Measurements from ENCODE around the gene CFAP57.

The CFAP57 gene

DNA sequence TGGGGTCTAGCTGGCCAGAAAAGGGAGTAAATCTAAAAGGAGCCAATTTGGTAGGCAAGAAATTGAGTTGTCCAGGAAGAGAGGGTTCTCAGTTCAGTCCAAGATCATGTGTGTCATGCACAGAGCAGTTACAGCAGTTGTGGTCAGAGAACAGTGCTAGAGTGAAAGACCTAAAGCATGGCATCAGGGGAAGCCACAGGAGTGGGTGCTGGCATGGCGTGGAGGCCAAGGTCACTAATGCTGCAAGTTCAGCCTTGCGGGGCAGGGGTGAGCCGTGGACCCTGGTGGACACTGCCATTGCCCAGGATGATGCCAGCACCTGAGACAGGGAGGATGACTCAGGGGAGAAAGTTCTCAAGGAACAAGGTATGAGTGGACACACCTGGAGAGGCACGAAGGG lies 81.0 kb downstream of the CFAP57 start:
- CTCF ChIA-PET: interaction anchor here (0.7 kb wide), 1 partner anchor 153 kb away, joined by 3 read pairs; no protein-coding TSS in a partner anchor
- H3K27ac ChIP-seq: no peak overlapping the region
- DNase-seq (ENCODE audit: low spot score): no peak
- POLR2A ChIA-PET (ENCODE audit: low non-redundant PET): no interaction called here
- no peak for TF ChIP-seq CTCF (conservative IDR thresholded peaks at IDR 0.05; ENCODE audit: low read depth)

DNA sequence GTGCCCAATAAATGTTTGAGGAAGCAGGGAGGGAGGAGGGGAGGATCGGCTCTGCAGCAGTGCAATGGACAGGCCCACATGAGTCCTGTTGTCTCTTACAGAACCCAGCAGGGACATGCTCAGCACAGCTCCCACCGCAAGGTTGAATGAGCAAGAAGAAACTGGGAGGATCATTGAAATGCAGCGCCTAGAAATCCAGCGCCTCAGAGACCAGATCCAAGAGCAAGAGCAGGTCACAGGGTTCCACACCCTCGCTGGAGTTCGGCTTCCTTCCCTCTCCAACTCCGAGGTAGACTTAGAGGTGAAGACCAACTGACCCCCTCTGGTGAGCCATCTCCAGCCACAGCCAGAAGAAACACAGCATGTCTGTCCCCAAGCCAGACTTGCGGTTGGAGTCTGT lies 81.7 kb downstream of the CFAP57 start:
- no peak overlapping the region for H3K27ac ChIP-seq
- ChIA-PET POLR2A (ENCODE audit: low non-redundant PET) (no interaction called here), CTCF (interaction anchor here (0.7 kb wide), 1 partner anchor 153 kb away, joined by 3 read pairs; no protein-coding TSS in a partner anchor)
- TF ChIP-seq CTCF (conservative IDR thresholded peaks at IDR 0.05; ENCODE audit: low read depth): no peak
- DNase-seq (ENCODE audit: low spot score): no peak

GRCh38 chr1:43255438-43256210 lies 83.5 kb downstream of the CFAP57 start:
- CTCF ChIA-PET: interaction anchor here (0.6 to 0.8 kb wide), 2 partner anchors 13 to 30 kb away, joined by 3 to 4 read pairs; no protein-coding TSS in a partner anchor
- DNase-seq (ENCODE audit: low spot score): no peak

GRCh38 chr1:43256675-43257570 lies 84.8 kb downstream of the CFAP57 start:
- ChIA-PET POLR2A (ENCODE audit: low non-redundant PET) (no interaction called here), CTCF (interaction anchor here (0.5 kb wide), 1 partner anchor 14 kb away, joined by 4 read pairs; no protein-coding TSS in a partner anchor)
- DNase-seq (ENCODE audit: low spot score): no peak
- no peak overlapping the region for H3K27ac ChIP-seq
- TF ChIP-seq CTCF (conservative IDR thresholded peaks at IDR 0.05; ENCODE audit: low read depth): no peak

More at GRCh38 chr1:43255438-43256210, 83.5 kb downstream of the CFAP57 start:
- no peak for TF ChIP-seq CTCF (conservative IDR thresholded peaks at IDR 0.05; ENCODE audit: low read depth)
- no peak overlapping the region for H3K27ac ChIP-seq
- POLR2A ChIA-PET (ENCODE audit: low non-redundant PET): no interaction called here

- ChIA-PET CTCF (no interaction called here), POLR2A (ENCODE audit: low non-redundant PET) (no interaction called here)
- DNase-seq (ENCODE audit: low spot score): no peak
- H3K27ac ChIP-seq: no peak overlapping the region
- no peak for TF ChIP-seq CTCF (conservative IDR thresholded peaks at IDR 0.05; ENCODE audit: low read depth)
These were observed 86.2 kb downstream of the CFAP57 start for GRCh38 chr1:43258370-43258769.

GRCh38 chr1:43265431-43265830 lies 93.3 kb downstream of the CFAP57 start:
- POLR2A ChIA-PET (ENCODE audit: low non-redundant PET): no interaction called here
- no peak overlapping the region for H3K27ac ChIP-seq
- DNase-seq (ENCODE audit: low spot score): no peak
- CTCF ChIA-PET: no interaction called here
- TF ChIP-seq CTCF (conservative IDR thresholded peaks at IDR 0.05; ENCODE audit: low read depth): no peak

All from RWPE1 (cell line).